HG03460 (cell line): ENCODE results near the gene DAP.

Experiments
- ATAC-seq: cut with Tn5 transposase; IDR thresholded peaks from one replicate; pipeline ENCODE4 v1.9.1; 2021; ENCODE audit not compliant: unreplicated experiment

The DAP gene

DNA sequence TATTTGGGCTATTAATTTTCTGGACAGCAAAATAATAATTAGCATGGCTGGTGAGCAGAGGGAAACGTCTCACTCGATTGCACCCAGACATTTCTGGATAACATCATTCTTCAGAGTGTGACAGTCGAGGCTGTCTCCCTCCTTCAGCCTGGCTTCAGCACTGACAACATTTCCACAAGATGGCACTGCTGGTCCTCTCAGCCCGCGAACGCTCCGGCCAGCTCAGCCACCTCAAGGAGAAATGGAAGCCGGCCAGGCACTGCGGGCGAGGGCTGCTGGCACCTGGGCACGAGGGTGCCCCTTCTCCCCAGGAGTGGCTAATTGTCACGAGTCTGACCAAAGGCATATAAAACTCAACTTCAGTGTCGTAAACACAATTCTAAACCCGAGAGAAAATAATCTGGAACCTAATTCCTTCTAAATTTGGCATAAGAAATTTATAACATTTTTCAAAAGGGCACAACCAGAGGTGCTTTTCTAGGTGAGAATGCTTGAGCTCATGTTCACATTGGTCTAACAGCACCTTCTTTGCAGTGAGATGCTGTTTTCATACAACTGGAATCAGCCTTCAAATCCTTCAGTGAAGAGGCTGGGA is 65.9 kb downstream of the DAP start:
- peak; percentile 53 for ATAC-seq

DNA sequence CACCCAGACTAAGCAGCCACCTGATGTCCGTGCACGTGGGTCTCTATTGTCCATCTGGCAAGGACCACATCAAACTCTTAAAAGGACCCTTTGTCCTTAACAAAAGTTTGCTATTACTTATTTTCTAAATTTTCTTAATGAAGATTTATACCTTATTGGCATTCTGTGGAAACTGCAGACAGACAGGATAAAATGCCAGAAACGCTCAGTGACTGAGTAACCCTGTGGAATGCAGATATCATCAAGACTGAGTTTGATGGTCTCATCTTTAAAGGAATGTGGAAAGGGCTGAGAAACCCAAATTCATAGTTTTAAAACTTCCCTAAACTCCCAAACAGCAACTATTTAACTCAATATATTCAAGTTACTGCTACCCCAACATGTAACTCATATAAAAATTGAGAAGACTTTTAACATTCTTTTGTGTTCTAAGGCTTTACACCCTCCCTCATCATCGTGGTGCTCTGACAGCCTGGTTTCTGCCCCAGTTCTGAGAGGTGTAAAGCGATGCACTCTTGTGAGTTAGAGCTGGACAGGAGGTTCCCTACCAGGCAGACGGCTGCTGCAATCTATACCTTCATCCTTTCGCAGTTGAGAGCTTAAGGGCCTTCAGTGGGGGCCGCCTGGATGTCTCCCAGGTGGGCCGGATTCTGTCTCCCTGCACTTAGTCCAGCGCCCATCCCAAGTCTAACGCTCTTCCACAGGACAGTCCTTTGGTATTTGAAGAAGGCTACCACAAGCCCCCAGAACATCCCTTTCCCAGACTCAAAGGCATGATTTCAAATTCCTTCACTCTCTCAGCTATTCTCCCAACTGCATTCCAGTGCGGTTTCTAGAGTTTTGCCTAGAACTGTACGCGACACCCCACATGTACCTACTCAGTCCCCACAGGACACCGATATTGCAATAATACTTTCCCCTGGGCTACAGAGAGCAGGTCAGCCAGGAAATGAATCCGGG is 68.9 kb downstream of the DAP start:
- no peak for ATAC-seq

DNA sequence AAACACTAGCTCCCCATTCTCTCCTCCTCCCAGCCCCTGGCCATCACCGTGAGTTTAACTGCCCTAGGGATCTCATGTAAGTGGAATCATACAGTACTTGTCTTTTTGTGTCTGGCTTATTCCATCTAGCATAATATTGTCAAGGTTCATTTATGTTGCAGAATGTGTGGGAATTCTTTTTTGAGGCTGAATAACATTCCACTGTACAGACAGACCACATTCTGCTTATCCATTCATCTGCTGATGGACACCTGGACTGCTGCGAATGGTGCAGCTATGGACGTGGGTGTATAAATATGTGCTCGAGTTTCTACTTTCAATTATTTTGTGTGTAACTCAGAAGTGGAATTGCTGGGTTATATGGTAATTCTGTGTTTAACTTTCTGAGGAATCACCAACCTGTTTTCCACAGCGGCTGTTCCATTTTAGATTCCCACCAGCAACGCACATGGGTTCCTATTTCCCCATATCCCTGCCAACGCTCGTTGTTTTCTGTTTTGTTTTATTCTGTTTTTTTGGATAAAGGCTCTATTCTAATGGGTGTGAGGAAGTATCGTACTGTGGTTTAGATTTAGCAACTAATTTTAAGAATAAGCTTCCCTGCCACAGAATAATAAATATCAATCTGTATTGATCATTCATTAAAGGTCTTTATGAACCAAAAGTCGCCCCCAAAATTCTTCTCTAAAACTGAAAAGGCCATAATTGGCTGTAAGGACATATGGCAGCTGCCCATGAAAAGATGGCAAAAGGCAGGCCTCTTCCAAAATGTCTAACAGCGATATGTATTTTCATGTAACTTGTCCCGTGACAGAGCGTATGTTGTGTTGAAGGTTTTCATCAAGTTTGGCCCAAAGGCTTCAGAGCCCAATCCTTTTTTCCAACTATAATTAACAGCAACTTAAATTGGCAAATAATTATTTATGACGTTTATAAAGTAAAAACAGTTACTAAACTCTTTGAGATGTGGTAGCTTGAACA is 70.3 kb downstream of the DAP start:
- no peak for ATAC-seq

DNA sequence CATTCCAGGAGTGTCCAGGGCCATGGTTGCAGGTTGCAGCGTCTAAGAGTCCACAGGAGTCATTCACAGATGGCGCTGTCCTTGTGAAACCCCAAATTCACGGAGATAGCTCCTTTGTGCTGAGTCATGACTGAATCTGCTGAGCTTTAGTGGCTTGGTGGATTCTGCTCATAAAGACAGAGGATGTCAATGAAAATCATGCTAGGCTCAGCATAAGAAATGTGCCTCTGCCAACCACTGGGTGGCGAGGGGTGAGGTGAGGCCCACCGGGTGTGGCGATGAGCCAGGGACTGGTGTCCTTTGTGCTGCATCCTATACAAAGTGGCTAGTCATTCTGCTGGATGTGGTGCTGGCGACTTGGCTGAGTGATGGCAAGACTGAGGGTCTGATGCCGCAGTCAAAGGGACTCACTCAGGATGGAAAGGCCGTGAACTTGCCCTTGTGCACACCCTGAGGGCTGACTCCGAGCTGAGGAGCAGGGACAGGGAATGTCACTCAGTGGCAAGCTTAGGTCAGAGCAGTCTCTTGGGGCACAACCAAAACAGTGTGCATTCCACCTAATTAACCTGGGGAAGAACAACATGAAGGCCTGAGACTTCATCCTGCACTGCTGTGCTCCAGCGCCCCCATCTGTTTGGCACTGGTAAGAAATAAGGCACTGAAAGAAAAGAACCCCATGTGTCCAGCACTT is 71.5 kb downstream of the DAP start:
- no peak for ATAC-seq

DNA sequence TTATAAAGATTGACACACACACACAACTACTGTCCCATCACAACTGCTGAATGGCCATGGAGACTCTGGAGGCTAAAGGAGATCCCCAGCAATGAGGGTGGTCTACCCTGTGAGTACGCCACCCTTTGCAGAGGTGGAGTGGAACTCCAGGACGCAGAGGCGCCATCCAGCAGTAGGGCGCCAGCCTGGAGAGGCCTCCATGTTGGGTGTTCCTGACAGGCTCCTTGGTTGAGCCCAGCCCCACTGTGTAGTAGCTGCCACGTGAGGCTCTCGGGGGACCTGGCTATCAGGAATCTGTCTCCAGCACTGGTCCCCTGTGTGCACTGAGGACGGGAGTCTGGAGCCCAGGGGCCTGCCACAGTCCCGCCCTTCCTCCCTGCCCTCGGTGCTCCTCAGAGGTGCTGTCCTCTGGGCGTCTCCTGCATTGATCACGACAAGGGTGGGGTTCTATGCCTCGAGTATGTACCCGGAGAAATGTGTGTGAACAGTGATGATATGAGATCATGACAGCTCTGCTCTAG is 72.3 kb downstream of the DAP start:
- no peak for ATAC-seq

DNA sequence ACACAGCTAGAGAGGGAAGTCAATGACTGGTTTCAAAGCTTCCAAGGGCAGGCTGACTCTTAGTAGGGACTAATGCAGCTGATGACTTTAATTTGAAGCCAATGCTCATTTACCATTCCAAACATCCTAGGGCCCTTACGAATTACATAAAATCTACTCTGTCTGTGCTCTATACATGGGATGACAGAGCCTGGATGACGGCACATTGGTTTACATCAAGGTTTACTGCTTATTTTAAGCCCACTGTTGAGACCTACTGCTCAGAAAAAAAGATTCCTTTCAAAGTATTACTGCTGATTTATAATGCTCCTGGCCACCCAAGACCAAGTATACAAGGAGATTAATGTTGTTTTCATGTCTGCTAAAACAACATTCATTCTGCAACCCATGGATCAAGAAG is 74.1 kb downstream of the DAP start:
- ATAC-seq: no peak

DNA sequence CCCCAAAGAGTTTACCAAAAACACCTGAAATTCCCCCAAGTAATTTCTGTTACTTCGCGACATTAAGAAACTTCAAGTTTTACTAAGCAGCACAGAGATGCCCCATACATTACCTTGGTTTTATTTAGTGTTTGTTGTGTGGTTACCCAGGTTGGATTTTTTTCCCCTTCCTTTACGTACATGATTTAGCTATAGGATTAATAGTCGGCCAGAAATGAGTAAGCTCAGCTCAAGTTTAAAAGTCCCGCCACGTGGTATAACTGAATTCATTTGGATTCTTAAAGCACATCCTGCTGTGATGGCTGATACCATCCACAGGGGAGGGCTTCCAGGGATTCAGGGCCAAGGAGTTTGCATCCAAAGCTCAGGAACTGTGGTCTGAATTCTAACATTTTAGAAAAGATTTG is 75.9 kb downstream of the DAP start:
- ATAC-seq: peak; percentile 67

DNA sequence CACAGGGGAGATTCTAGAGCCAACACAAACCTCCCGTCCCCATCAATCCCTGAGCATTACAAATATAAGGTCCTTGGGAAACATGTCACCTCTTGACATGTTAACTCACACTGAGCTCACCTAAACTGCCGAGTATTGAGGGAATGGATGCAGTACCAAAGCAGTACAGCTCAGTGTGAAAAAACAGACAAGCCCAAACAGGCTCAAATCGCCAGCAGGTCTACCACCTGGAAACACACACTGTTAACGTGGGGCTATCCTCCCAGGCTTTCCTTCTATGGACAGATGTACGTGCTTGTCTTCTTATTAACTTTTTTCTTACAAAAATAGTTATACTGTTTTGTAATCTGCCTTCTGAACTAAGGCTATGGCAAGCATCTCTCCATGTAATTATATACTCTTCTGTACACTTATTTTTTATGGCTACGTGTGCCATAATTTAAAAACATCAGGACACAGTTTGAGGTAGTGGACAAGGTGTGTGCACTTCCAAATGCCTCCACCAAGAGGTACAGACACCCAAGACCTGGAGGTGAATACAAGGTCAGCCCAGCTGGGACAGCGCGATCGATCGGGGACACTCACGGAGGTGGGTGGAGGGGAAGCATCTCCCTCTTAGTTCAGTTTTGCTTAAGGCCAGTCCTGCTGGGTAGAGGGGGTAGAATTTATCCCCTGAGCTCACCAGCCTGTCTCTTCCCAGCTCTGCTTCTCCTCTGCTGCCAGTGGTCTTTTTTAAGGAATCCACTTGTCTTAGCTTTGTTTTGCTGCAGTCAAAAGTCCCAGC is 76.5 kb downstream of the DAP start:
- ATAC-seq: peak; percentile 34

DNA sequence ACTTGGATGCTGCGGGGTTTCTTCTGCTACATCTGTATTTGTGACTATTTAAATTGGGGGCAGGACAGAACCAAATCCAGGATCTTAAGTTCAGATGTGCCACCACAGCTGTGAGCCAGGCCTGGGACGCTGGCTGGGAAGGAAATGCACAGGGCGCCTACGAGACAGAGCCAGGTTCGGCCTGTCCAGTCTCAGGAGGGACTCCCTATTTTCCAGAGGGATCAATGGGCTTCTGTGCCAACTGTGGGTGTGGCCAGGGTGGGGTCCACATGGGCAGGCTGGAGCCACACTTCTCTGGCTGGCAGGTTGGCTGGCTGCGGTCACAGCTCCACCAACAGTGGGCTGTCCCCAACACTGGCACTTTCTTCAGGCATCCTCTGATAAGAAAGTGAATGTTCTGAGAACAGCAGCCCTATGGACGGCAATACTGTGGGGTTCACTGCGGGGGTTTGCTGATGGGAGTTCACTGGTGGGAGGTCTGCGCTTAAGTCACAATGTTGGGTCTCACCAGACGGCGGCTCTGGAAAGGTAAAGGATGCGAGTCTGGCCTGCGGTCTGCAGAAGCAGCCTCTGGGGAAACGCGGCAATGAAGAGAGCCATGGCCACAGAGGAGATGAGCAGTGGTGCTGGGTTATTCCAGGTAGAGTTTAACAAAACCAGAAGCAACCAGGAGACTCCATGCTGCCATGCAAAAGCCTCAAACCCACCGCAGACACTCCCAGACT is 78.1 kb downstream of the DAP start:
- no peak for ATAC-seq

DNA sequence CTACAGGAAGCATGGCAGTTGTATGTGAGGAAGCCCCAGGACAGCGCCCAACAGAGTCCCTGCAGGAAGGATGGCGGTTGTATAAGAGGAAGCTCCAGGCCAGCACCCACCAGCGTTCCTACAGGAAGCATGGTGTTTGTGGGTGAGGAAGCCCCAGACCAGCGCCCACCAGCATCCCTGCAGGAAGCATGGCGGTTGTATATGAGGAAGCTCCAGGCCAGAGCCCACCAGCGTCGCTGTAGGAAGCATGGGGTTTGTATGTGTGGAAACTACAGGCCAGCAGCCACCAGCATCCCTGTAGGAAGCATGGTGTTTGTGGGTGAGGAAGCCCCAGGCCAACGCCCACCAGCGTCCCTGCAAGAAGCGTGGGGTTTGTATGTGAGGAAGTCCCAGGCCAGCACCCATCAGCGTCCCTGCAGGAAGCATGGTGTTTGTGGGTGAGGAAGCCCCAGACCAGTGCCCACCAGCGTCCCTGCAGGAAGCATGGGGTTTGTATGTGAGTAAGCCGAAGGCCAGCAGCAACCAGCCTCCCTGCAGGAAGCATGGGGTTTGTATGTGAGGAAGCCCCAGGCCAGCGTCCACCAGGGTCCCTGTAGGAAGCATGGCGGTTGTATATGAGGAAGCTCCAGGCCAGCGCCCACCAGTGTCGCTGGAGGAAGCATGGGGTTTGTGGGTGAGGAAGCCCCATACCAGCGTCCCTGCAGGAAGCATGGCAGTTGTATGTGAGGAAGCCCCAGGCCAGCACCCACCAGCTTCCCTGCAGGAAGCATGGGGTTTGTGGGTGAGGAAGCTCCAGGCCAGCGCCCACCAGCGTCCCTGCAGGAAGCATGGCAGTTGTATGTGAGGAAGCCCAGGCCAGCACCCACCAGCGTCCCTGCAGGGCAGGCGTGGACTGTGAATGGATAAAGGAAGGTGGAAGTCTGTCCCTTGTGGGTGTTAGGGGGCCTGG is 79.0 kb downstream of the DAP start:
- no peak for ATAC-seq

DNA sequence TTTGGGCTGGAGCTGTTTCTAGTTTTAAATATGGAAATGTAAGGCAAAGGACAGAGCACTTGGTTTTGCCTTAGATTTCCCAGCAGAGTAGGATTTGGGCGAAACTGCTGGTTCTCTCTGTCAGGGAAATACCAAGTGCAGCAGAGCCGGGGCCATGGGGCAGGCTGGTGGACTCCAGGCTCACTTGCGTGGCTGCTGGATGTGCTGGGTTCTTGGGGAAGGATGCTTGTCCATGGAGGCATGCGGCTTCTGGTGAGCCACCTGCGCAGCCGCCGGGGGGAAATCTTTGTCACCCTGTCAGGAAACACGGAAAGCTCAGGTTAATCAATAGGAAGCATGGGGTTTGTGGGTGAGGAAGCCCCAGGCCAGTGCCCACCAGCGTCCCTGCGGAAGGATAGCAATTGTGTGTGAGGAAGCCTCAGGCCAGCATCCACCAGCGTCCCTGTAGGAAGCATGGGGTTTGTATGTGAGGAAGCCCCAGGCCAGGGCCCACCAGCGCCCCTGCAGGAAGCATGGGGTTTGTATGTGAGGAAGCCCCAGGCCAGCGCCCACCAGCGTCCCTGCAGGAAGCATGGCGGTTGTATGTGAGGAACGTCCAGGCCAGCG is 80.1 kb downstream of the DAP start:
- ATAC-seq: no peak

DNA sequence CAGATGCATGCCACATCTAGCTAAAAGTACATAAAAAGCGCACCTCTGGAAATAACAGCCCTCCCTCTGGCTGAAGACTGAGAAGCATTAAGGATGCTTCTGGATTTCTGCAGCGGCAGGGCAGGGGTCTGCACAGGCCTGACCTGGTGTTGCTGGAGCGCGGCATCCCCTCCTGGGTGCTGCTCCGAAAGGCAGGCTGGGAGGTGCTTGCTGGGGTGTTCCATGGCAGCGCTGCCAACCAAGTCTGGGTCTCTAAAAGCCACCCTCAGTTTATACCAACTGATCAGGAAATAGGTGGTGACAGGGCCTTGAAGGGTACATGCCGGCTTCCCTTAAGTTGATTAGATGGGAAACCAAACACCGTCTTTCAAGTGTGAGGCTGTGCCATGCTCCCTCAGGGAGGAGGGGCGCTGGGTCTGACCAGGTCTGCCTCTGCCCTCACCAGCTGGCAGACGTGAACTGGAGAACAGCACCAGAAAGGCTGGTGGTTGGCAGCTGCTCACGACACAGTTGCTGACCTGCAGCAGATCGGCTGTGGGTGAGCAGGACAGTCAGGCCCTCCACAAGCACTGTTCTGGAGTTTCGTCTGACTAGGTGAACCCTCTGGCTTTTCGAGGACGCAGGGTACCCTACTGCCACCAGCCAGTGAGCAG is 81.6 kb downstream of the DAP start:
- ATAC-seq: no peak

DNA sequence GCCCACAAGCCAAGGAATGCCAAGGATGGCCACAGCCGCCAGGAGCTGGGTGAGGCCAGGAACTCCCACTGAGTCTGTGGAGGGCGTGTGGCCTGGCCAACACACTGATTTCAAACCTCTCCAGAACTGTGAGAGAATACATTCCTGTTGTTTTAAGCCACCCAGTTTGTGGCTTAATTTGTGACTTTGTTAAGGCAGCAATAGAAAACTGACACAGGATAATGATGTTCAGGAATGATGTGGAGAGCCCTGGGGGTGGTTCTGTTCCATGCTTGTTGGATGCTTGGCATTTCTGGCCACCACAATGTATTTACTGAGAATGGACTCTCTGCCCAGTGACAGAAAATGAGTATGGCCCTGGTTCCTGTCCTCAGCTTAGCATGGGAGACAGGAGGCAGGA is 82.8 kb downstream of the DAP start:
- ATAC-seq: no peak

DNA sequence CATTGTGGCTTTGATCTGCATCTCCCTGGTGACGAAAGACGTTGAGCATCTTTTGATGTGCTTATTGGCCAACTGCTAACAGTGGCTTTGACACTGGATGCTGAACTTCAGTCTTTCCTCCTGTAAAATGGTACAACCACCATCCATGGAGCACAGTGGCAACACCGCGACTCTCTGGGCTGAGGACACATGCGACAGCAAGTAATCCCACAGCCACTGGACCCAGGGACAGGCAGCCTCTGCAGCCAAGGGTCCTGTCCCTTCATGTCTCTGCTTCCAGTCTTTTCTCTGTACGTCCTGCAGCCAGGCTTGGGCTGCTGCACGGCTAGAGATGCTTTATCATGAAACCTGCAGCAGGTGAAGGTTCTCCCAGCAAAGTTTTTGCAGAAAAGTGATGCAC is 83.5 kb downstream of the DAP start:
- ATAC-seq: no peak

DNA sequence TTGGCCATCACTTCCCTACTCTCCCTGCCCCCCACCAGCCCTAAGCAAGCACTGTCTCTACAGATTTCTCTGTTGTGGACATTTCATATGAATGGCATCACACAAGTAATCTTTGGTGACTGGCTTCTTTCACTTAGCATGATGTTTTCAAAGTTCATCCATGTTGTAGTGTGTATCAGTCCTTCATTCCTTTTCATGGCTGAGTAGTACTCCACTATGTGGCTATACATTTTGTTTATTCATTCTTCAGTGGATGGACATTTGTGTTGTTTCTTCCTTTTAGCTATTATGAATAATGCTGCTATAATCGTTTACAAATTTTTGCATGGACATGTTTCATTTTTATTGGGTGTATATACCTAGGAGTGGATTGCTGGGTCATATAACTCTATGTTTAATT is 84.1 kb downstream of the DAP start:
- ATAC-seq: no peak

DNA sequence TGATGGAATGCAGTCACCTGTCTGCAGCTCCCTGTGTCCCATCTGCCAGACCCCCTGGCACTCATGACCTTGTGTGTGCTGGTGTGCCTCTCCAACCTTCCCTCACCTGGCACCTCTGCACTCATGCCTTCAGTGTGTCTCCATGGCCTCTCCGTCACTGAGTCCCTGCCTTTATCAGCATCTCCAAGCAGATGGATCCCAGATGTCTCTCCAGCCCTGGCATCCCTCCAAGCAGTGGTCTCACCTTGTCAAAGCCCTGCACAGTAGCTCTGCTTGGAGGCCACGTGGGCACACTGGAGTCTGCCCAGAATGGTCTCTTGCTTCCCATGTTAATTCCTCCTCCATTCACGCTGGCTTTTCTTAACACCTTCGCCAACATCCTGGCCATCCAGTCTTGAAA is 84.8 kb downstream of the DAP start:
- no peak for ATAC-seq

DNA sequence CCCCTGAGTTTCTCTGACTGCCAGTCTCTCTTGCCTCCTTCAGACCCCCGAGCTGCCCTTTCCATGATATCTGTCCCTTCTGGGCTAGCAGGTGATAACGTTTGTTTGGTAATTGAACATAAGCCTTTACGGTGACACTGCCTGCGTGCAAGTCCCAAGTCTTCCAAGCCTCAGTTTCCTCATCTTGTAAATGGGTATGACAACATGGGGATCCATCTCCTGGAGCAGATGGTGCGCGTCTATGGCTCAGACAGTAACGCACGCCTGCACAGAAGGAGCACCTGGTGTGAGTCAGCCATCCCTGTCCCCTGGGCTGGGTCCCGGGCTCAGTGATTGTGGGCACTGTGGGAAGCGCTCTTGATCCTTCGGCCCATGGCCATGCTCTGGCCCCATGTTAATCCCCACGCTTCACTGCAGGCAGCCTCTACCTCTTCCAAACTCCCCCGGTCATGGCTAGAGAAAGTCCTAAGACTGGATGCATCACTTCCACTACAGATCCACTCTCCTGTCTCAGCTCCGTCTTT is 85.8 kb downstream of the DAP start:
- no peak for ATAC-seq
